DND-41 (cell line): Measurements from ENCODE around the gene INO80.
A peak's percentile ranks its signal among the peaks of the same experiment; 100 is the strongest.

Experiments
- ATAC-seq: fragments of 200-7000 bp; cut with Tn5 transposase; 3 replicates; pipeline ENCODE4 v1.9.1; 2021; ENCODE audit warnings: low read depth; ENCODE audit not compliant: insufficient read depth
- DNase-seq: peaks from one replicate; pipeline ENCODE4 v3.0.0-alpha.2; 2020
- H2AFZ ChIP-seq: 2 replicates; pipeline ENCODE4 v1.6.0; 2012; ENCODE audit warnings: low read depth, low read length
- H3K27ac ChIP-seq: 2 replicates; pipeline ENCODE4 v1.5.1; 2012; ENCODE audit warnings: low read length, inconsistent platforms
- H3K27me3 ChIP-seq: fragments of 200-600 bp; sonication (generic); 2 replicates; pipeline ENCODE4 v1.6.0; 2012; ENCODE audit warnings: low read length, mild to moderate bottlenecking, inconsistent platforms; ENCODE audit not compliant: insufficient read depth, poor library complexity
- H3K36me3 ChIP-seq: 2 replicates; pipeline ENCODE4 v1.5.1; 2012; ENCODE audit warnings: low read length, inconsistent platforms; ENCODE audit not compliant: insufficient read depth
- H3K4me1 ChIP-seq: 2 replicates; pipeline ENCODE4 v1.5.1; 2012; ENCODE audit warnings: mild to moderate bottlenecking, low read length; ENCODE audit not compliant: insufficient read depth
- H3K4me2 ChIP-seq: 2 replicates; pipeline ENCODE4 v1.6.0; 2012; ENCODE audit warnings: mild to moderate bottlenecking, moderate library complexity, low read length, inconsistent platforms; ENCODE audit not compliant: insufficient read depth
- H3K4me3 ChIP-seq, 2 experiments: fragments of 200-600 bp in 1 of 2; shearing (Covaris generic) in 1 of 2; 2 replicates each; pipeline ENCODE4 v1.5.1; 2012 to 2016; ENCODE audit warnings: inconsistent platforms in 2 of 2, low read length in 2 of 2, mild to moderate bottlenecking in 2 of 2, low read depth in 1 of 2, moderate library complexity in 1 of 2
- H3K79me2 ChIP-seq: 2 replicates; pipeline ENCODE4 v1.6.0; 2012; ENCODE audit warnings: low read length, inconsistent platforms; ENCODE audit not compliant: insufficient read depth
- H3K9ac ChIP-seq: 2 replicates; pipeline ENCODE4 v1.6.0; 2012; ENCODE audit warnings: low read depth, mild to moderate bottlenecking, inconsistent platforms, low read length, moderate library complexity
- H3K9me3 ChIP-seq: 2 replicates; pipeline ENCODE4 v1.5.1; 2012; ENCODE audit warnings: low read length, moderate library complexity, mild to moderate bottlenecking, inconsistent platforms; ENCODE audit not compliant: insufficient read depth, severe bottlenecking
- H4K20me1 ChIP-seq: 2 replicates; pipeline ENCODE4 v1.6.0; 2012; ENCODE audit warnings: low read length; ENCODE audit not compliant: insufficient read depth
- CTCF ChIP-seq: IDR thresholded peaks from 2 replicates; pipeline ENCODE4 v1.5.1; 2012; ENCODE audit warnings: borderline replicate concordance, low read length, moderate library complexity, mild to moderate bottlenecking; ENCODE audit not compliant: poor library complexity, severe bottlenecking; ENCODE audit errors: extremely low read depth
- EZH2 ChIP-seq: IDR thresholded peaks from 3 replicates; pipeline ENCODE4 v1.6.1; 2012; ENCODE audit warnings: borderline replicate concordance, low read depth, mild to moderate bottlenecking, moderate library complexity, low read length, inconsistent platforms; ENCODE audit not compliant: severe bottlenecking

INO80 gene

DNA sequence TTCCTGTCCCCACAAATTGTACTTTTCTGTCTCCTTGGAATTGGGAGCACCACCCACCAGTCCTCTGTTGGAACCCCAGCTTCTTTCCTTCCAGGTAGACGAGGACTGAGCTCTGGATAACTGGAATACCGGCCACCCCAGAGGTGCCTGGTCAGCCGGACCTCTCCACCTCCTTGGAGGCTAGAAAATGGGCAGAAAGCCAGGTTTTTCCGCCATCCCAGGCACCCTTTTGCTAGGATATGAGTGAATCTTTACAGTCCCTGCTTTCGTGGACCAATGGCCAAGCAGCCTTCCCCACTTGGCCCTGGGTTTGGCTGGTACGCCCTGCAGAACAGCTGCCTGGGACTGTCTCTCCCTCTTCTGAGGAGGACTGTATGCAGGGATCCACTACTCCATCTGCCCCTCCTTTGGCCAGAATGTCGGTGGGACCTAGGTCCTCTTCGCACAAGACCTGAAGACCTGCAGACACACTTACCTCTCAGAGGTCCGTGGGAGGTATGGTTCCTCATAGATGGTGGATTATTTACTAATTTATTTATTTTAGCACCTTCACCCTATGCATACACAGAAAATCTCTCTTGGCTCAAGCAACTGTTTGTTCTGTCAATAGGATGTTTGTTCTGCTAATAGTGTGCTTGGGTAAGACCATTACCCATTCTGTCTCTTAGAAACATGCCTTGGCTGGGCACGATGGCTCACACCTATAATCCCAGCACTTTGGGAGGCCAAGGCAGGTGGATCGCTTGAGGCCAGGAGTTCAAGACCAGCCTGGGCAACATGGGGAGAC lies 171.4 kb downstream of the INO80 start:
- H4K20me1 ChIP-seq, result peaks cover 3% of the 10 kb centered on the region; the same call in 1 of the 2 replicates
- no peak overlapping the region for H3K4me3 ChIP-seq
- no peaks in the 10 kb centered on the region for H3K36me3 ChIP-seq
- peaks cover 32% of the 10 kb centered on the region for H3K4me1 ChIP-seq
- TF ChIP-seq CTCF, result no peak
- TF ChIP-seq EZH2, result no peak
- DNase-seq (no peak), ATAC-seq (no peak)
- no peak overlapping the region for H2AFZ ChIP-seq
- H3K4me2 ChIP-seq, result no peak overlapping the region
- no peaks in the 10 kb centered on the region for H3K9me3 ChIP-seq
- no peak overlapping the region for H3K9ac ChIP-seq
- H3K79me2 ChIP-seq, result no peaks in the 10 kb centered on the region
- H3K27me3 ChIP-seq, result no peaks in the 10 kb centered on the region
- no peak overlapping the region for H3K27ac ChIP-seq

GRCh38 chr15:40943764-40944365 lies 172.2 kb downstream of the INO80 start:
- Histone ChIP-seq H3K79me2 (no peaks in the 10 kb centered on the region), H3K4me1 (peaks cover 32% of the 10 kb centered on the region), H3K4me3 (no peak overlapping the region), H3K9ac (no peak overlapping the region), H4K20me1 (peaks cover 3% of the 10 kb centered on the region; the same call in 1 of the 2 replicates), H2AFZ (no peak overlapping the region), H3K27ac (no peak overlapping the region), H3K9me3 (no peaks in the 10 kb centered on the region), H3K36me3 (no peaks in the 10 kb centered on the region), H3K4me2 (peak overlapping the region; percentile 99; the same call in 1 of the 2 replicates), H3K27me3 (no peaks in the 10 kb centered on the region)
- ATAC-seq, result no peak
- no peak for DNase-seq
- no peak for TF ChIP-seq CTCF
- TF ChIP-seq EZH2, result no peak

DNA sequence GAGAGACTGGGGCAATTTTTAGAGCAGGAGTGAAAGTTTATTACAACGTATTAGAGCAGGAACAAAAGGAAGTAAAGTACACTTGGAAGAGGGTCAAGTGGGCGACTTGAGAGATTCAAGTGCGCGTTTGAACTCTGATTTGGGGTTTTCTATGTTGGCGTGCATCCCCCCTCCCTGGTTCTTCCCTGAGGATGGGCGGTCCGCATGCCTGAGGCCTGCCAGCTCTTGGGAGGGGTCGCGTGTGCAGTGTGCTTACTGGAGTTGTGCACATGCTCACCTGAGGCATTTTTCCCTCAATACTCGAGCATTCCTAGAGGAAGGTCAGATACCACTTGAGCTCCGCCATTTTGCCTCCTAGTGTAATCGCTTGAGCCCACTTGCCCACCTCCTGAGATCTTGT lies 173.2 kb downstream of the INO80 start:
- H3K27ac ChIP-seq, result peak overlapping the region; percentile 47; the same call in 1 of the 2 replicates
- H3K36me3 ChIP-seq, result no peaks in the 10 kb centered on the region
- H3K79me2 ChIP-seq, result no peaks in the 10 kb centered on the region
- H3K4me1 ChIP-seq, result peaks cover 32% of the 10 kb centered on the region
- no peak for ATAC-seq
- H3K27me3 ChIP-seq, result no peaks in the 10 kb centered on the region
- no peaks in the 10 kb centered on the region for H3K9me3 ChIP-seq
- H3K9ac ChIP-seq, result peak overlapping the region; percentile 67
- no peak for DNase-seq
- H4K20me1 ChIP-seq, result peaks cover 3% of the 10 kb centered on the region; the same call in 1 of the 2 replicates
- H3K4me2 ChIP-seq, result peak overlapping the region; percentile 99
- no peak for TF ChIP-seq EZH2
- no peak for TF ChIP-seq CTCF
- peak overlapping the region; percentile 35 to 89; a peak in 3 of 4 replicates for H3K4me3 ChIP-seq
- H2AFZ ChIP-seq, result peak overlapping the region; percentile 91
